Measurements from ENCODE around the gene ZNF688. TPM values are rescaled to one million over a fixed set of nuclear protein-coding genes. Genes with fewer than 3 reads are reported as not detected.

The ZNF688 gene
- total RNA-seq, 1 experiment from 2014 or later: 3.6 TPM

DNA sequence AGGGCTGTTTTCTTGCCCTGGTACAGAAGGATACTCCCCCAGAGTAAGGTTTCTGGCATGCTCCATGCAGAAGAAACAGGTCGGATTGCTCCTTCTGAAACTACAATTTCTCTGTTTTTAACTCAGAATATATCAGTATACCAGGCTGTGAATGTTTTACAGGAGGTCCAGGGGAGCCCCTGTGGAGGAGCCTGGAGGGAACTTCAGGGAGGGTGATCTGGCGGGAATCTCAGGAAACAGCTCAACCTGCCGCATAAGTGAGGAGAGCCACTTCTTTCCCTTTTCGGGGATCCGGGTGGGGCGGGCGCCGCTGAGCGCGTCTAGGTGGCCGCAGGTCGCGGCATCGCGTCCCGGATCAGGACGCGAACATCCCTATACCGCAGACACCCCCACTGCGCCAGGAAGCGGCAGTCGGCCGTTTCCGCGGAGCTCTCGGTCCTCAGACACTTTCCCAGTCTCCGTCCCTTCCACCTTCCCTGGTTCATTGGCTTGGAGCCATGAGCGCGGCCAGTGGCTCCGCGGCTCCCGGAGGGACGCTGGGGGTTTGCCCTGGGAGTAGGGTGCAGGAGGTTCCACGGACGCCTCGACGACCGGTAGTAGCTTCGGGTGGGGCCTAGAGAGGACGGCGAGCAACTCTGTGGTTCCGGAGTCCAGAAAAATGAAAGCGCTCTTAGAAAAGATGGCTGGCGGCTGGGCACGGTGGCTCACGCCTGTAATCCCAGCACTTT, 10.3 kb downstream of the ZNF688 start:
- Histone ChIP-seq H3K9me3 (ENCODE audit: control insufficient read depth in 1 of 2, insufficient read depth in 1 of 2, low read depth in 1 of 2, low read length in 2 of 2) (no peaks in the 10 kb centered on the region), H3K4me1 (ENCODE audit: control insufficient read depth in 1 of 2, insufficient read depth in 2 of 2, low read length in 2 of 2) (peaks cover 10 to 21% of the 10 kb centered on the region in 2 experiments), H3K4me2 (ENCODE audit: low read length) (no peak overlapping the region), H3K27ac (ENCODE audit: low read depth, low read length) (no peak overlapping the region), H3K9ac (ENCODE audit: low read length) (no peak overlapping the region), H3K4me3 (replicated peaks in 1 of 2; ENCODE audit: low read depth in 1 of 2, low read length in 2 of 2) (no peak overlapping the region), H3K27me3 (ENCODE audit: insufficient read depth, low read length) (no peaks in the 10 kb centered on the region), H4K20me1 (ENCODE audit: insufficient read depth) (no peaks in the 10 kb centered on the region), H3K79me2 (ENCODE audit: insufficient read depth, low read length) (peaks cover 10% of the 10 kb centered on the region; the same call in 1 of the 2 replicates), H2AFZ (ENCODE audit: low read depth, low read length, poor library complexity, severe bottlenecking) (no peak overlapping the region), H3K36me3 (ENCODE audit: control insufficient read depth in 1 of 2, insufficient read depth in 2 of 2, low read length in 2 of 2) (no peaks in the 10 kb centered on the region), H3K9me2 (ENCODE audit: insufficient read depth) (no peaks in the 10 kb centered on the region)
- no TSS peak for BruUV-seq (replicated peaks)
- POLR2A ChIA-PET: no interaction called here
- intact Hi-C loops (cut with micrococcal nuclease): no loop called here
- RAD21 ChIA-PET (ENCODE audit: low non-redundant PET in 1 of 2, low total read pairs in 2 of 2, uncharacterized antibody in 2 of 2, unreplicated experiment in 2 of 2): no interaction called here
- TF ChIP-seq EZH2 (IDR thresholded peaks at IDR 0.05) (no peak), ELF1 (IDR thresholded peaks at IDR 0.05; ENCODE audit: borderline replicate concordance, low read depth) (no peak)
- TF ChIP-seq, protein P1, sequence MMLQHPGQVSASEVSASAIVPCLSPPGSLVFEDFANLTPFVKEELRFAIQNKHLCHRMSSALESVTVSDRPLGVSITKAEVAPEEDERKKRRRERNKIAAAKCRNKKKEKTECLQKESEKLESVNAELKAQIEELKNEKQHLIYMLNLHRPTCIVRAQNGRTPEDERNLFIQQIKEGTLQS (IDR thresholded peaks at IDR 0.05): no peak
- DNase-seq (ENCODE audit: low read depth, low spot score) (no peak), ATAC-seq (no peak)
- CTCF ChIA-PET: no interaction called here

DNA sequence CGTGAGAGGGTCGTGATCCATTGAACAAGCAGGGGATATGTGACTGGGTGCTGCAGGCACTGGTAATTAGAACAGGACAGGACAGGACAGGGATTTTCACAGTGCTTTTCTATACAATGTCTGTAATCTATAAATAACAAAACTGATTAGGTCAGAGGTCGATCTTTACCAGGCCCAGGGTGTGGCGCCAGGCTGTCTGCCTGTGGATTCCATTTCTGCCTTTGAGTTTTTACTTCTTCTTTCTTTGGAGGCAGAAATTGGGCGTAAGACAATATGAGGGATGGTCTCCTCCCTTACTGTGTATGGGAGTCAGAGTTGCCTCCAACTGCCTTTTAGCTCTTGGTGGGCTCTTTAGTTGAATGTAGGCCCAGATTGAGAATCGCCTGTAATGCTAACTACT, 11.8 kb downstream of the ZNF688 start:
- CTCF ChIA-PET: no interaction called here
- POLR2A ChIA-PET: no interaction called here

More for the DNA sequence above, 11.8 kb downstream of the ZNF688 start:
- no TSS peak for BruUV-seq (replicated peaks)
- H3K27ac ChIP-seq (ENCODE audit: low read depth, low read length): no peak overlapping the region
- intact Hi-C loops (cut with micrococcal nuclease): no loop called here
- DNase-seq (ENCODE audit: low read depth, low spot score) (no peak), ATAC-seq (no peak)
- H3K4me3 ChIP-seq (replicated peaks in 1 of 2; ENCODE audit: low read depth in 1 of 2, low read length in 2 of 2): no peak overlapping the region
- H3K9me2 ChIP-seq (ENCODE audit: insufficient read depth): no peaks in the 10 kb centered on the region
- H4K20me1 ChIP-seq (ENCODE audit: insufficient read depth): no peaks in the 10 kb centered on the region
- RAD21 ChIA-PET (ENCODE audit: low non-redundant PET in 1 of 2, low total read pairs in 2 of 2, uncharacterized antibody in 2 of 2, unreplicated experiment in 2 of 2): no interaction called here
- no peak overlapping the region for H3K9ac ChIP-seq (ENCODE audit: low read length)
- H3K9me3 ChIP-seq (ENCODE audit: control insufficient read depth in 1 of 2, insufficient read depth in 1 of 2, low read depth in 1 of 2, low read length in 2 of 2): no peaks in the 10 kb centered on the region
- peaks cover 0 to 2% of the 10 kb centered on the region in 2 experiments; a peak in 1 of 4 replicates for H3K36me3 ChIP-seq (ENCODE audit: control insufficient read depth in 1 of 2, insufficient read depth in 2 of 2, low read length in 2 of 2)
- H2AFZ ChIP-seq (ENCODE audit: low read depth, low read length, poor library complexity, severe bottlenecking): no peak overlapping the region
- TF ChIP-seq EZH2 (IDR thresholded peaks at IDR 0.05): no peak
- TF ChIP-seq SIN3A (IDR thresholded peaks at IDR 0.05; ENCODE audit: low read depth): no peak
- peaks cover 10 to 21% of the 10 kb centered on the region in 2 experiments for H3K4me1 ChIP-seq (ENCODE audit: control insufficient read depth in 1 of 2, insufficient read depth in 2 of 2, low read length in 2 of 2)
- H3K27me3 ChIP-seq (ENCODE audit: insufficient read depth, low read length): no peaks in the 10 kb centered on the region
- peaks cover 14% of the 10 kb centered on the region; the same call in 1 of the 2 replicates for H3K79me2 ChIP-seq (ENCODE audit: insufficient read depth, low read length)
- no peak overlapping the region for H3K4me2 ChIP-seq (ENCODE audit: low read length)

Measured in HCT116 (cell line).